ENCODE data around the gene TLK2. TPM values are rescaled to one million over a fixed set of nuclear protein-coding genes. Genes with fewer than 3 reads are reported as not detected.
"Not testable (repeated sequence)": the region's sequence is repeated elsewhere in the genome, so short reads cannot be mapped to it uniquely, and the experiment has no call there.

Gene TLK2
- 41.7 and 56.1 TPM in 2 replicates for total RNA-seq (2014; rRNA removed; shearing (Covaris generic))
- 17.3 and 19.6 TPM in 2 replicates for polyA plus RNA-seq (2016; fragmentation: Nextera tagmentation; extraction: Ambion mirVana)
- long read RNA-seq, partial matches to known transcripts: 1 of 6 reads
- long read RNA-seq, other reads (novel, unspliced or antisense): 2 of 6 reads

DNA sequence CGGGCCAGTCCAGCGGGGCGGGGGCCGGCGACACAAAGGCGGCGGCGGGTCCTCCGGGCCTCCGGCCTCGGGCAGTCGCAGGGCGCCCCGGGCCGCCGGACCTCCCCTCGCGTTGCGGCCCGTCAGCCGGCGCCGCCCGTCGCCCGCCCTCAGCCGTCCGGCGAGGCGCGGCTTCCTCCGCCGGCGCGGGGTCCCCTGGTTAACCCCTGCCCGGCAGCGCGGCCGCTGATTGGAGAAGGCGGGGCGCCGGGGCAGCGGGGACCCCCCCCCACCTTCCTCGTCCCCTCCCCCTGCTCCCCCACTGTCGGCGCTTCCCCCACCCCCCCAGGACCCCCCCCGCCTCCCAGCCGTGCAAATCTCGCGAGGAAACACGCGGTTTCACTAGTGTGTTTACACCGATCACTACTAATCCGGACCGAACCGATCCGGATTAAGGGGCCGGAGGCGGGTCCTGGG is at the start of gene TLK2:
Gene TLK2, plus strand, starts transcription at position 402 of the 456 bp plus-strand sequence. CDS start 2,301 bp downstream, outside the sequence.
- peaks cover 13% of the 10 kb centered on the region for H3K27me3 Mint-ChIP-seq (ENCODE audit: insufficient read depth, low read depth, poor library complexity)

DNA sequence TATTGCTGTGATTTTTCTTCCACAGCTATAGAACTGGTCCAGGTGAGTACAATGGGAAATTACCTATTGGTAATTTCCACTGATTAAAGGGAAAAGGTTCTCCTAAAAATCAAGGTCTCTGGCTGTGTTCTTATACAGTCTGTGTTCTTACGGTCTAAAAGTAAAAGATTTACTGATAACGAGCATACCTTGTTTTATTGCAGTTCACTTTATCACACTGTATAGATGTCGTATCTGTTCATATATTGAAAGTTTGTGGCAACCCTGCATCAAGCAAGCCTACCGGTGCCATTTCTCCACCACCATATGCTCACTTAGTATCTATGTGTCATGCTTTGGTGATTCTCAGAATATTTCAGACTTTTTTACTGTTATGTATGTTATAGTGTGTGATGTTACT is 43.4 kb upstream of the TLK2 start:
- H3K27me3 Mint-ChIP-seq (ENCODE audit: insufficient read depth, low read depth, poor library complexity); DNase-seq (ENCODE audit: low spot score); H3K27ac ChIP-seq (ENCODE audit: low read depth); H3K4me1 Mint-ChIP-seq; H3K36me3 ChIP-seq (ENCODE audit: insufficient read depth); H3K9me2 ChIP-seq (ENCODE audit: insufficient read depth); H2AFZ ChIP-seq; H3K27me3 ChIP-seq (ENCODE audit: insufficient read depth); H3K4me3 ChIP-seq; H3F3A ChIP-seq (replicated peaks; ENCODE audit: low read depth); H3K4me1 ChIP-seq (ENCODE audit: insufficient read depth); H3K4me3 Mint-ChIP-seq; H3K4me2 ChIP-seq; H3K79me2 ChIP-seq (replicated peaks; ENCODE audit: insufficient read depth); ATAC-seq; H4K20me1 ChIP-seq (replicated peaks; ENCODE audit: insufficient read depth); H3K27ac Mint-ChIP-seq; H3K9me3 Mint-ChIP-seq: not testable (repeated sequence)
- peaks cover 47% of the 10 kb centered on the region for H3K36me3 Mint-ChIP-seq (ENCODE audit: low read depth)

More for the DNA sequence above, at the start of gene TLK2:
- Histone ChIP-seq H3K36me3 (ENCODE audit: insufficient read depth) (no peaks in the 10 kb centered on the region; the same call in none of the 2 replicates), H3K4me2 (peak within 1 kb of the TSS; percentile 96), H3K4me3 (peak within 1 kb of the TSS; percentile 88), H4K20me1 (replicated peaks; ENCODE audit: insufficient read depth) (peaks cover 4% of the 10 kb centered on the region; the same call in 1 of the 2 replicates), H3K27ac (ENCODE audit: low read depth) (no peak within 1 kb of the TSS; the same call in 1 of the 2 replicates), H3K79me2 (replicated peaks; ENCODE audit: insufficient read depth) (peaks cover 52% of the 10 kb centered on the region), H3K4me1 (ENCODE audit: insufficient read depth) (peaks cover 7% of the 10 kb centered on the region), H2AFZ (peak within 1 kb of the TSS; percentile 38; the same call in 1 of the 2 replicates), H3F3A (replicated peaks; ENCODE audit: low read depth) (0 out of 2 replicates have a peak, but pooled peaks cover 4% of the 10 kb centered on the region), H3K9me2 (ENCODE audit: insufficient read depth) (no peaks in the 10 kb centered on the region), H3K27me3 (ENCODE audit: insufficient read depth) (no peaks in the 10 kb centered on the region)
- peak; percentile 85 for DNase-seq (ENCODE audit: low spot score)
- Mint-ChIP-seq H3K4me3 (peak within 1 kb of the TSS; percentile 96), H3K4me1 (peaks cover 12% of the 10 kb centered on the region; the same call in 2 of the 3 replicates), H3K27ac (peak within 1 kb of the TSS; percentile 93), H3K9me3 (no peaks in the 10 kb centered on the region; the same call in 1 of the 3 replicates), H3K36me3 (ENCODE audit: low read depth) (peaks cover 38% of the 10 kb centered on the region)
- peak; percentile 72 for ATAC-seq
- TF ChIP-seq JUNB (IDR thresholded peaks at IDR 0.05; ENCODE audit: unreplicated experiment) (no peak), EZH2 (IDR thresholded peaks at IDR 0.05; ENCODE audit: low read depth, unreplicated experiment) (no peak), ZNF331 (CRISPR knock-in tag; IDR thresholded peaks at IDR 0.05; ENCODE audit: low read depth) (no peak), NANOG (IDR thresholded peaks at IDR 0.05; ENCODE audit: borderline replicate concordance) (no peak), EZH2phosphoT487 (IDR thresholded peaks at IDR 0.05; ENCODE audit: unreplicated experiment) (no peak), CREB1 (CRISPR knock-in tag; IDR thresholded peaks at IDR 0.05; ENCODE audit: low read depth) (no peak), POLR2AphosphoS5 (IDR thresholded peaks at IDR 0.05; ENCODE audit: low read depth) (peak; percentile 43; the same call in 1 of the 2 replicates), CTCF (conservative IDR thresholded peaks at IDR 0.05; ENCODE audit: low read depth in 2 of 2) (no peak)
- TF ChIP-seq, protein P1, sequence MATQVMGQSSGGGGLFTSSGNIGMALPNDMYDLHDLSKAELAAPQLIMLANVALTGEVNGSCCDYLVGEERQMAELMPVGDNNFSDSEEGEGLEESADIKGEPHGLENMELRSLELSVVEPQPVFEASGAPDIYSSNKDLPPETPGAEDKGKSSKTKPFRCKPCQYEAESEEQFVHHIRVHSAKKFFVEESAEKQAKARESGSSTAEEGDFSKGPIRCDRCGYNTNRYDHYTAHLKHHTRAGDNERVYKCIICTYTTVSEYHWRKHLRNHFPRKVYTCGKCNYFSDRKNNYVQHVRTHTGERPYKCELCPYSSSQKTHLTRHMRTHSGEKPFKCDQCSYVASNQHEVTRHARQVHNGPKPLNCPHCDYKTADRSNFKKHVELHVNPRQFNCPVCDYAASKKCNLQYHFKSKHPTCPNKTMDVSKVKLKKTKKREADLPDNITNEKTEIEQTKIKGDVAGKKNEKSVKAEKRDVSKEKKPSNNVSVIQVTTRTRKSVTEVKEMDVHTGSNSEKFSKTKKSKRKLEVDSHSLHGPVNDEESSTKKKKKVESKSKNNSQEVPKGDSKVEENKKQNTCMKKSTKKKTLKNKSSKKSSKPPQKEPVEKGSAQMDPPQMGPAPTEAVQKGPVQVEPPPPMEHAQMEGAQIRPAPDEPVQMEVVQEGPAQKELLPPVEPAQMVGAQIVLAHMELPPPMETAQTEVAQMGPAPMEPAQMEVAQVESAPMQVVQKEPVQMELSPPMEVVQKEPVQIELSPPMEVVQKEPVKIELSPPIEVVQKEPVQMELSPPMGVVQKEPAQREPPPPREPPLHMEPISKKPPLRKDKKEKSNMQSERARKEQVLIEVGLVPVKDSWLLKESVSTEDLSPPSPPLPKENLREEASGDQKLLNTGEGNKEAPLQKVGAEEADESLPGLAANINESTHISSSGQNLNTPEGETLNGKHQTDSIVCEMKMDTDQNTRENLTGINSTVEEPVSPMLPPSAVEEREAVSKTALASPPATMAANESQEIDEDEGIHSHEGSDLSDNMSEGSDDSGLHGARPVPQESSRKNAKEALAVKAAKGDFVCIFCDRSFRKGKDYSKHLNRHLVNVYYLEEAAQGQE (IDR thresholded peaks at IDR 0.05; ENCODE audit: unreplicated experiment): no peak

GRCh38 chr17:62441181-62441580 is 37.4 kb upstream of the TLK2 start:
- H3K4me3 ChIP-seq; H3K4me2 ChIP-seq; H3K27ac Mint-ChIP-seq; H3K9me2 ChIP-seq (ENCODE audit: insufficient read depth); H3K79me2 ChIP-seq (replicated peaks; ENCODE audit: insufficient read depth); H3K4me3 Mint-ChIP-seq; H3K9me3 Mint-ChIP-seq; H3K27me3 Mint-ChIP-seq (ENCODE audit: insufficient read depth, low read depth, poor library complexity); H3K4me1 ChIP-seq (ENCODE audit: insufficient read depth); H2AFZ ChIP-seq; H3K4me1 Mint-ChIP-seq; H4K20me1 ChIP-seq (replicated peaks; ENCODE audit: insufficient read depth); H3F3A ChIP-seq (replicated peaks; ENCODE audit: low read depth); ATAC-seq; H3K27me3 ChIP-seq (ENCODE audit: insufficient read depth); H3K27ac ChIP-seq (ENCODE audit: low read depth); DNase-seq (ENCODE audit: low spot score): not testable (repeated sequence)
- H3K36me3 Mint-ChIP-seq (ENCODE audit: low read depth): peaks cover 66% of the 10 kb centered on the region
- H3K36me3 ChIP-seq (ENCODE audit: insufficient read depth): peaks cover 29% of the 10 kb centered on the region
